Mucosa of descending colon (tissue), 3 donors: ENCODE measurements around the gene SERPINH1. TPM values are rescaled to one million over a fixed set of nuclear protein-coding genes. Genes with fewer than 3 reads are reported as not detected.
A peak's percentile ranks its signal among the peaks of the same experiment; 100 is the strongest.

Experiments used
- ATAC-seq: fragments of 200-7000 bp; cut with Tn5 transposase; one replicate; pipeline ENCODE4 v1.9.1; 2020; ENCODE audit warnings: mild to moderate bottlenecking, moderate library complexity
- DNase-seq, 3 donors: peaks; one replicate each; pipeline ENCODE4 v3.0.0-alpha.2; 2020
- H3K36me3 ChIP-seq: fragments of 200-600 bp; one replicate; pipeline ENCODE4 v1.8.0; 2021; ENCODE audit warnings: low read depth, mild to moderate bottlenecking
- H3K4me1 ChIP-seq: fragments of 200-600 bp; one replicate; pipeline ENCODE4 v1.8.0; 2021; ENCODE audit warnings: low read depth, mild to moderate bottlenecking
- H3K4me3 ChIP-seq: fragments of 200-600 bp; one replicate; pipeline ENCODE4 v1.8.0; 2021; ENCODE audit warnings: mild to moderate bottlenecking
- H3K9me3 ChIP-seq: fragments of 200-600 bp; one replicate; pipeline ENCODE4 v1.8.0; 2021; ENCODE audit warnings: mild to moderate bottlenecking
- CTCF ChIP-seq: fragments of 200-600 bp; IDR thresholded peaks from one replicate; pipeline ENCODE4 v1.8.0; 2022; ENCODE audit warnings: antibody characterized with exemption, mild to moderate bottlenecking
- intact Hi-C, 2 donors: fragments of 100-400 bp; cut with DNase I in 1 of 2; cut with micrococcal nuclease in 1 of 2; formaldehyde crosslinking; loops; one replicate each; pipeline versions ENCODE4 v1.11.0 to v1.11.1; 2022; cut with DNase I, micrococcal nuclease
- total RNA-seq, 3 donors: library from RNA; stranded (reverse); fragmentation: NEBNext Ultra II Directional in 2 of 3; extraction: Animal tissue kit (Norgen Biotek cat#: 25700) in 2 of 3; gene quantifications; one replicate each; pipeline versions ENCODE4 v1.2.1 to v1.2.4, GENCODE V29; 2021 to 2023
- donor health status: DM: no; HTN: no; CAD: no; lungs with moderate emphysema.
- donor health status: DM: no; HTN: no; CAD: no.
- donor health status: DM: no; HTN: yes; CAD: no.

SERPINH1 gene
- total RNA-seq, 3 donors from 2014 or later, result 44.1 to 87.0 (median 50.5) TPM

GRCh38 chr11:75539459-75540334 is 22.4 kb upstream of the SERPINH1 start:
- Histone ChIP-seq H3K4me1 (no peaks in the 10 kb centered on the region), H3K36me3 (no peaks in the 10 kb centered on the region), H3K4me3 (no peak overlapping the region), H3K9me3 (no peaks in the 10 kb centered on the region)
- ATAC-seq (no peak), DNase-seq (no peak)
- intact Hi-C loops, result no loop called here
- no peak for TF ChIP-seq CTCF

- intact Hi-C loops, result no loop called here
- no peak for TF ChIP-seq CTCF
- Histone ChIP-seq H3K4me1 (no peaks in the 10 kb centered on the region), H3K9me3 (no peaks in the 10 kb centered on the region), H3K36me3 (no peaks in the 10 kb centered on the region), H3K4me3 (no peak overlapping the region)
- DNase-seq, result no peak
- ATAC-seq, result no peak
Observed at GRCh38 chr11:75541193-75542087, 20.6 kb upstream of the SERPINH1 start.

GRCh38 chr11:75542088-75542438 is 20.0 kb upstream of the SERPINH1 start:
- DNase-seq (no peak), ATAC-seq (no peak)
- H3K4me1 ChIP-seq, result no peaks in the 10 kb centered on the region
- intact Hi-C loops, result no loop called here
- no peaks in the 10 kb centered on the region for H3K36me3 ChIP-seq
- no peaks in the 10 kb centered on the region for H3K9me3 ChIP-seq
- H3K4me3 ChIP-seq, result no peak overlapping the region
- no peak for TF ChIP-seq CTCF

GRCh38 chr11:75543806-75544205 is 18.2 kb upstream of the SERPINH1 start:
- intact Hi-C loops, result no loop called here
- no peaks in the 10 kb centered on the region for H3K4me1 ChIP-seq
- DNase-seq (peak in 2 of 3 donors; percentile 35 to 46), ATAC-seq (peak; percentile 59)
- H3K4me3 ChIP-seq, result no peak overlapping the region
- no peaks in the 10 kb centered on the region for H3K9me3 ChIP-seq
- H3K36me3 ChIP-seq, result no peaks in the 10 kb centered on the region
- TF ChIP-seq CTCF, result no peak

- no peak for DNase-seq
- no peak for ATAC-seq
- Histone ChIP-seq H3K9me3 (no peaks in the 10 kb centered on the region), H3K4me3 (no peak overlapping the region), H3K4me1 (no peaks in the 10 kb centered on the region), H3K36me3 (no peaks in the 10 kb centered on the region)
- intact Hi-C loops, result no loop called here
- no peak for TF ChIP-seq CTCF
Observed at GRCh38 chr11:75547177-75547576, 14.9 kb upstream of the SERPINH1 start.
